Body of pancreas (tissue), 4 donors: ENCODE results near the gene BSDC1.

Experiments used
- POLR2A ChIP-seq, 3 donors: fragments of 450-650 bp; IDR thresholded peaks; one replicate each; pipeline ENCODE4 v1.6.1; 2016; ENCODE audit warnings: antibody characterized with exemption in 3 of 3, mild to moderate bottlenecking in 2 of 3
- TF ChIP-seq, protein P1 (sequence below), 7 experiments: fragments of 450-650 bp in 4 of 7; fragments of 200-600 bp in 3 of 7; sonication (generic) in 3 of 7; IDR thresholded peaks; one replicate each; pipeline ENCODE4 v1.5.1; 2016 to 2019; ENCODE audit warnings: antibody characterized with exemption in 7 of 7

GRCh38 chr1:32353431-32353830 lies 40.8 kb downstream of the BSDC1 start:
- no peak for TF ChIP-seq POLR2A (IDR thresholded peaks at IDR 0.05)
- TF ChIP-seq, protein P1, sequence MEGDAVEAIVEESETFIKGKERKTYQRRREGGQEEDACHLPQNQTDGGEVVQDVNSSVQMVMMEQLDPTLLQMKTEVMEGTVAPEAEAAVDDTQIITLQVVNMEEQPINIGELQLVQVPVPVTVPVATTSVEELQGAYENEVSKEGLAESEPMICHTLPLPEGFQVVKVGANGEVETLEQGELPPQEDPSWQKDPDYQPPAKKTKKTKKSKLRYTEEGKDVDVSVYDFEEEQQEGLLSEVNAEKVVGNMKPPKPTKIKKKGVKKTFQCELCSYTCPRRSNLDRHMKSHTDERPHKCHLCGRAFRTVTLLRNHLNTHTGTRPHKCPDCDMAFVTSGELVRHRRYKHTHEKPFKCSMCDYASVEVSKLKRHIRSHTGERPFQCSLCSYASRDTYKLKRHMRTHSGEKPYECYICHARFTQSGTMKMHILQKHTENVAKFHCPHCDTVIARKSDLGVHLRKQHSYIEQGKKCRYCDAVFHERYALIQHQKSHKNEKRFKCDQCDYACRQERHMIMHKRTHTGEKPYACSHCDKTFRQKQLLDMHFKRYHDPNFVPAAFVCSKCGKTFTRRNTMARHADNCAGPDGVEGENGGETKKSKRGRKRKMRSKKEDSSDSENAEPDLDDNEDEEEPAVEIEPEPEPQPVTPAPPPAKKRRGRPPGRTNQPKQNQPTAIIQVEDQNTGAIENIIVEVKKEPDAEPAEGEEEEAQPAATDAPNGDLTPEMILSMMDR (IDR thresholded peaks at IDR 0.05): no peak
